Measurements from ENCODE around the gene CRIM1.

Gene CRIM1

GRCh38 chr2:36451512-36451911, 95.9 kb downstream of the CRIM1 start:
- no peak for DNase-seq (ENCODE audit: low read depth)
- no peak overlapping the region for H3K4me3 ChIP-seq (ENCODE audit: low read depth, low read length)
- in situ Hi-C loops (cut with HindIII; ENCODE audit: low sequenced_read_pairs): no loop called here
- TF ChIP-seq CTCF (IDR thresholded peaks at IDR 0.05; ENCODE audit: low read depth, low read length, missing control alignments): no peak

- TF ChIP-seq CTCF (IDR thresholded peaks at IDR 0.05; ENCODE audit: low read depth, low read length, missing control alignments): no peak
- peak; percentile 38 for DNase-seq (ENCODE audit: low read depth)
- in situ Hi-C loops (cut with HindIII; ENCODE audit: low sequenced_read_pairs): no loop called here
- H3K4me3 ChIP-seq (ENCODE audit: low read depth, low read length): no peak overlapping the region
These were observed 96.7 kb downstream of the CRIM1 start for GRCh38 chr2:36452260-36452659.

GRCh38 chr2:36453652-36454051, 98.1 kb downstream of the CRIM1 start:
- no peak overlapping the region for H3K4me3 ChIP-seq (ENCODE audit: low read depth, low read length)
- no peak for DNase-seq (ENCODE audit: low read depth)
- in situ Hi-C loops (cut with HindIII; ENCODE audit: low sequenced_read_pairs): no loop called here
- TF ChIP-seq CTCF (IDR thresholded peaks at IDR 0.05; ENCODE audit: low read depth, low read length, missing control alignments): no peak

GRCh38 chr2:36455011-36455410, 99.4 kb downstream of the CRIM1 start:
- H3K4me3 ChIP-seq (ENCODE audit: low read depth, low read length): no peak overlapping the region
- in situ Hi-C loops (cut with HindIII; ENCODE audit: low sequenced_read_pairs): loop anchor here (5.0 kb wide), 2 partner anchors 37 to 43 kb away; no protein-coding TSS in a partner anchor
- no peak for TF ChIP-seq CTCF (IDR thresholded peaks at IDR 0.05; ENCODE audit: low read depth, low read length, missing control alignments)
- no peak for DNase-seq (ENCODE audit: low read depth)

GRCh38 chr2:36455788-36456187, 100.2 kb downstream of the CRIM1 start:
- TF ChIP-seq CTCF (IDR thresholded peaks at IDR 0.05; ENCODE audit: low read depth, low read length, missing control alignments): no peak
- no peak for DNase-seq (ENCODE audit: low read depth)
- in situ Hi-C loops (cut with HindIII; ENCODE audit: low sequenced_read_pairs): loop anchor here (5.0 kb wide), 2 partner anchors 37 to 43 kb away; no protein-coding TSS in a partner anchor
- no peak overlapping the region for H3K4me3 ChIP-seq (ENCODE audit: low read depth, low read length)

GRCh38 chr2:36456227-36457175, 100.9 kb downstream of the CRIM1 start:
- in situ Hi-C loops (cut with HindIII; ENCODE audit: low sequenced_read_pairs): loop anchor here (5.0 kb wide), 2 partner anchors 36 to 44 kb away; no protein-coding TSS in a partner anchor

More at GRCh38 chr2:36456227-36457175, 100.9 kb downstream of the CRIM1 start:
- H3K4me3 ChIP-seq (ENCODE audit: low read depth, low read length): no peak overlapping the region
- DNase-seq (ENCODE audit: low read depth): no peak
- TF ChIP-seq CTCF (IDR thresholded peaks at IDR 0.05; ENCODE audit: low read depth, low read length, missing control alignments): no peak
